Activated CD4-positive, alpha-beta T cell treated with anti-CD3 and anti-CD28 coated beads, Interleukin-2, amount 50 U/mL, for 1 hour (primary cell): ENCODE results near the gene ITPR2.
"Not testable (repeated sequence)": the region's sequence is repeated elsewhere in the genome, so short reads cannot be mapped to it uniquely, and the experiment has no call there.

ENCODE experiments used
- DNase-seq: peaks from one replicate; pipeline ENCODE4 v3.0.0-alpha.2; 2020

ITPR2 gene

DNA sequence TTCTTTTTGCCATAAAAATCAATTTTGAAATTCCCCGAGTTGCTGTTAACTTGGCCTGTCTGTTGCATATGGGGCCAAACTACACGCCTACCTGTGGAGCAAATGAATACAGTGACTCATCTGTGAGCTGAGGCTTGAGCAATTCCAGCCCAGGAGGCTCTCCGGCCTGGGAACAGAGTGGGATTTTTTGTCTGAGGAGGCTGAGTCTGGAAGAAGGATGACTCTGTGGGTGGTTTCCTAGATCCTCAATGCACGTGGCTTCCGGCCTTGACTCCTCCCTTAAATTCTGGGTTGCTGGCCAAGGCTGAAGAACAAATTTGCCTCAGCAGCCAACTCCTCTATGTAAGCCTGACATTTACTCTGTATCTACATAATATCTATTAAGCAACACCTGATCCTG lies 513.5 kb downstream of the ITPR2 start:
- no peak for DNase-seq

DNA sequence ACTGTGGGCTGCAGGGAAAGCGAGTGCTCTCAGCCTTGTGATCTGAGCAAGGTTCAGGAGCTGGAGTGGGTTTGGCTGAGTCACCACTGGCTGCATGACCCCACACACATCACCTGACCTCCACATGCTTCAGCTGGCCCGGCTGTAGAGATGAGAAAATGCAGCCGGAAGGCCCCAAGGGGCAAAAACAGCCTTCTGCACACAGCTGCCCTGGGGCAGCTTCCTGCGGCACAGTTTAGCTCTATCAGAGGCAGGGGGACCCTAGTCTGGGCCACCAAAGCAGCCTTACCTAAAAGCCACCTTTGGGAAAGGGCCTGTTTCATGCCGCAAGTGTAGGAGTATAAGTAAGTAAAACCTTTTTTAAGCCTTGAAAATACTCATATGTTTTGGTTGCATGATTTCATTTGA lies 514.3 kb downstream of the ITPR2 start:
- DNase-seq = no peak

GRCh38 chr12:26317942-26318575 lies 514.9 kb downstream of the ITPR2 start:
- no peak for DNase-seq

DNA sequence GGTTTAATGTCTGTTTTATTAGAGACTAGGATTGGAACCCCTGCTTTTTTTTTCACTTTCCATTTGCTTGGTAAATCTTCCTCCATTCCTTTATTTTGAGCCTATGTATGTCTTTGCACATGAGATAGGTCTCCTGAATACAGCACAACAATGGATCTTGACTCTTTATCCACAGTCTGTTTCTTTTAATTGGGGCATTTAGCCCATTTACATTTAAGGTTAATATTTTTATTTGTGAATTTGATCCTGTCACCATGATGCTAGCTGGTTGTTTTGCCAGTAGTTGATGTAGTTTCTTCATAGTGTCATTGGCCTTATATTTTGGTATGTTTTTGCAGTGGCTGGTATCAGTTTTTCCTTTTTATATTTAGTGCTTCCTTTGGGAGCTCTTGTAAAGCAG lies 518.9 kb downstream of the ITPR2 start:
- not testable (repeated sequence) for DNase-seq

- DNase-seq = not testable (repeated sequence)
Measured at GRCh38 chr12:26310489-26310888, 522.5 kb downstream of the ITPR2 start.

DNA sequence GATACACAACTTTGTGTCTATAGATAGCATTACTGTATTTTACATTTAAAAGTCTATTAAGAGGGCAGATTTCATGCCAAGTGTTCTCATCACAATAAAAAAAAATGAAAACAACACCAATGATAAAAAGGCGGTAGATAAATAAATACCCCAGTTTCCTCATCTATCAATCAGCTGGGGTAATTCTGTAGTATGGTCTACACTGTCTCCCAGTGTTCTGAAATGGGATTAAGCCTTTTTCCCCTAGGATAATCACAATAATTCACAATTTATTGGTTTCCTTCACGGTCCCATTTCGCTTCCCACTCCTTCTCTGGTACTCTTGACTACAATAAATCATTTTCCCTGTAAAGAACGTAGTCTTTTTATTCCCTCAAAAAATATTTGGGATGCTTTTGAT lies 523.4 kb downstream of the ITPR2 start:
- no peak for DNase-seq

DNA sequence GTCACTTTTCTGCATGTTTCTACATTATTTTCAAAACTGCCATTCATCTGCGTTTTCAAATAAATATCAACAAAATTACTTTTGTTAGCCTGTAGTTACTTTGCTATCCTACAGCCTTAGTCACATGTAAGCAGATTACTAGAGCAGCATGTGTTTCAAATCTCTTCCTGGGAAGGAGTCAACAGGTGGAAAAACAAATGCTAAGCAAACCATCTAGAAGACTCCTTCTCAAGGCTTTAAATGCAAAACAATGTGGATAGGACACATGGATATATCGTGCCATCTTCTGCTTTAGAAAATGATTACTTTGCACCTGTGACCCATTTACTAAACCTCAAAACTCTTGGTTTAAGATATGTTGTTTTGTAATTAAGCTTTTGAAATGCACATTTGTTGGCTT lies 528.7 kb downstream of the ITPR2 start:
- DNase-seq = no peak

DNA sequence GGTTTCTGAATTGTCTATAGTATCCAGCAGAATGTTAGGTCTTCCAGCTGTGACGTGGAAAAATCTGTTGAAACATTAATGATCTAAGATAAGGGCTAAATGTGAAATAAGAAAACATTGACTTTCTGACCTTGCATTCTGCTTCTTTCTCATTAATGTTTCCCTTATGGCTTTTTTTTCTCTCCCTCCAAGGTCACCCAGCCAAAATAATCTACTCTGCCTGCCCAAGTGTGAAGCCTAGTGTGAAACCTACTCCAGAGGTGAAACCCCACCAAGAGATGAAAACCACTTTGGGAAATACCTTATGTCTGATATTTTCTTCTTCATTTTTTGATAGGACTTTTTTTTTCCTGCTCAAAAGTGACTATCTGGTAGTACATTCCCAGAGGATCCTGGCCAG lies 529.6 kb downstream of the ITPR2 start:
- DNase-seq = no peak

GRCh38 chr12:26302776-26303175 lies 530.2 kb downstream of the ITPR2 start:
- no peak for DNase-seq

DNA sequence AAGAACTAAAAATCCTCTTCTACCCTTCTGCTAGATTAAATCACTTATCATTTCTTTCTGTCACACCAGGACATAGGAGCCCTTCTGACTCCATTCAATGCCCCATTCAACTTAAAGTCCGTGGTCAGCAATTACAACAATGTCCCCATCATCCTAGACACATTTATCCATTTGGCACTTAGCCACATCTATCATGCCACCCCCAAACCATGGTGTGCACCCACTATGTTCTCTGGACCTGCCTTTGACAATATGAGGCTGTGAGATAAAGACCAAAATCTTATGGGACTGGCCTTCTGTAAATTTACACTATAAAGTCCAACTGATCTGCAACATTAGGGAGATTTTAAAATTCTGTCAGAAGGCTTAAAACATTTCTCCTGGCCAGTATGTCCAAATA lies 533.2 kb downstream of the ITPR2 start:
- DNase-seq = no peak

- no peak for DNase-seq
Measured at GRCh38 chr12:26298785-26299621, 534.0 kb downstream of the ITPR2 start.

GRCh38 chr12:26297396-26298070 lies 535.5 kb downstream of the ITPR2 start:
- no peak for DNase-seq

GRCh38 chr12:26295001-26295400 lies 538.0 kb downstream of the ITPR2 start:
- DNase-seq = no peak

GRCh38 chr12:26293612-26294011 lies 539.4 kb downstream of the ITPR2 start:
- DNase-seq = no peak

DNA sequence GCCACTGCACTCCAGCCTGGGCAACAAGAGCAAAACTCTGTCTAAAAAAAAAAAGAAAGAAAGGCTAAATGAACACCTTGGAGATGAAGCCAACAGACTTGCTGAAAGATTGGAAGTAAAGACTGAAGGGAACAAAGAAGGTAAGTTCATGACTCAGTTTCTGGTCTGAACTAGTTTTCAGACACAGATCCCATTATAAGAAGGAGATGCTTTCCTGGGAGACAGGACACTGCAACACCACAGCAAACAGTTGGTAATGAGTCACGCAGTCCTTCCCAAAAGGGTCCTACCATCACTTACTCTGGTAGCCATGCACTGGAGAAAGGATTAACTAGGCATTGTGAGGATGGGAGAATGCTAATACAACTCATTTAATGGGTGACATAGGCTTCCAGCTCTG lies 540.4 kb downstream of the ITPR2 start:
- DNase-seq = no peak

DNA sequence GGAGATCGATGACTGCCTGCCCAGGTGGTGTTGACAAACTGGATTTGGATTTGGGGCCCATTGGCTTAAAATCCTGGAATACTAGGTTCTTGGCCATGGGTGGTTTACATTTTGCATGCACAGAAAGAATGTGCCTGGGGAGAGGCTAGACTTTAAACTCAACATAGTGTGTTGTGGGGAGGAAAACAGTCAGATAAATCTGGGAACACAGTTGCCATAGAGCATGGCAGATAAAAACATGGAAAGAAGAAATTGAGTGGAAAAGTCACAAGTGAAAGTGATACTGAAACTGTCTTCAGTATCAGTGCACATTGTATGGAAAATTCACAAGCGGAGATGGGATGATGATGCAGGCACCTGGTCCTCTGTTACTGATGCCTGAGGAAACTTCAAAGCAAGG lies 542.4 kb downstream of the ITPR2 start:
- DNase-seq = no peak

GRCh38 chr12:26287671-26288381 lies 545.2 kb downstream of the ITPR2 start:
- no peak for DNase-seq
